Activated CD4-positive, alpha-beta T cell treated with anti-CD3 and anti-CD28 coated beads, Interleukin-2, amount 50 U/mL, for 24 hours (primary cell): Measurements from ENCODE around the gene XRCC4.

Experiments used
- DNase-seq, 2 donors: peaks; one replicate each; pipeline ENCODE4 v3.0.0-alpha.2; 2020; ENCODE audit warnings: low read depth in 1 of 2, low spot score in 1 of 2

Gene XRCC4

DNA sequence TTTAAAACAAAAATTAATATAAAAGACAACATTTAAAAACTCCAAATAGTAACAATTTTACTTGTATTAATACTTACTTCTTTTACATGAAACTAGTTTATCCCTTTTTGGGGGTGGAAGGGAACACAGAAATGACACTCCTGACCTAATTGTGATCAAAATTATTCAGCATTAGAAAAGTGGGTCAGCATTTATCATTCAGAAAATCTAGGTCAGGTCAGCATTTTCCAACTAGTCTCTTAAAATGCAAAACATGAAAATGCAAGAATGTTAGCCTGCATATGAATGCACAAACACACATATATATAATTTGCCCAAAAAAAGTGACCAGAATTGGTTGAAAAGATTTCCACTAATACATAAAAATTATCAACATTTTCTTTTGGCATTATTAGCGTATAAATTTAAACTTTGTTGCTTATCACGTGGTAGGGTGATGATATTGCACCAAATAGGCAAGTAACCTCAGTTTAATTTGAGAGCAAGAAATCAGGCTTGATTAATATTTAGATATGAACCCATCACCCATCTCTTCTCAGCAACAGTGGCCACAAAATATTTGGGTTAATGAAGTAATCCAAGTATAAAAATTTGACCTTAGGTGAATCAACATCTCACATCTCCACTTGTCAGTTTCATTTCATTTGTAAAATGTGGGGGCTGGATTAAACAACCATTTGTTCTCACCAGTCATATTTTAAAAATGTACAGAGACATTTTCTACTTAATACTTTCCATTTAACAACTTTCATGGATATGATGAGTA, 5.9 kb upstream of the XRCC4 start:
- no peak for DNase-seq

- no peak for DNase-seq
Measured at GRCh38 chr5:83072966-83073365, 4.4 kb upstream of the XRCC4 start.

DNA sequence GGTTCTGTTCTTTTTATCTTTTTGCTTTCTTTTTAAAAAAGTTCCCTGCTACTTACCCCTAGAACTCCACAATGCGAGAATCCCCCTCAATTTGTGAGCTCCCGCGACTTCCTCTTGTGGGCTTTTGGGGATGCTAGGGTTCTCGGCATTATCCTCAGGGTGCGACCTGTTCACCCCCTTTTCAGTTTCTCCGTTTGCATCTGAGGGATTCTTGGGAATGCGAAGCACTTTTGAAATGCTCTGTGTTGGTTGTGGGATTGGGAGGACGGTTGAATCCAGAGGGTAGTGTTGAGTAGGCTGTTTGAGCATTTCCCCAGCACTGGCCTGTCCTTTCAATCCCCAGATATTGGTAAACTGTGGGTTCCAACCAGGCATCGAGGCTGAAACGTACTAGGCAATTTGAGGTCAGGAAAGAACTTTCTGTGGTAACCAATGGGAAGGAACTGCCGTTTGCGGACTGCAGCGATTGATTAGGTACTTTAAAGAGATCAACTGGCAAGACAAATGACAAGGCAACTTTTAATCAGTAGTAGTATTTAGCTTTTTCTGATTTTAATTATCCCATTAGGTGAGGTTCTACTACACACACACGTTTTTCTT, 415 bp downstream of the XRCC4 start:
- peak in 1 of 2 donors; percentile 6 for DNase-seq

- DNase-seq, result no peak
Measured at GRCh38 chr5:83082750-83083149, 5.4 kb downstream of the XRCC4 start.

GRCh38 chr5:83084336-83084735, 7.0 kb downstream of the XRCC4 start:
- DNase-seq, result no peak

DNA sequence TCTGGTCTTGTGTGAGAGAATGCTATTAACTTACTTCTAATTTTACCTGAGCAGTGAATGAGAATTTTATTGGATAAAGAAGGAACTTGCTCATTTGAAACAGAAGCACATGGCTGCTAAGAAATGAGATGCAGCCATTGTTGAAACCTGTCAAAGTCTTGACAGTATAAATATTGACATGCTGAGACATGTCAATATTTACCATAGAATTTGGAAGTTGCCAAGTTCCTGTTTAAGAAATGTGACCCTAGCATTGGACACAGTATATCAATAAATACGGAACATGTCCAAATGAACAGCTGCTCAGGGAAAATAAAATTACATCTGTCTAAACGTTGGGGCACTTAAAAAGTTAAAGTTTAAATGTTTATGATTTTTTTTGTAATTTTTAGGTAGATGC, 7.8 kb downstream of the XRCC4 start:
- DNase-seq, result no peak

DNA sequence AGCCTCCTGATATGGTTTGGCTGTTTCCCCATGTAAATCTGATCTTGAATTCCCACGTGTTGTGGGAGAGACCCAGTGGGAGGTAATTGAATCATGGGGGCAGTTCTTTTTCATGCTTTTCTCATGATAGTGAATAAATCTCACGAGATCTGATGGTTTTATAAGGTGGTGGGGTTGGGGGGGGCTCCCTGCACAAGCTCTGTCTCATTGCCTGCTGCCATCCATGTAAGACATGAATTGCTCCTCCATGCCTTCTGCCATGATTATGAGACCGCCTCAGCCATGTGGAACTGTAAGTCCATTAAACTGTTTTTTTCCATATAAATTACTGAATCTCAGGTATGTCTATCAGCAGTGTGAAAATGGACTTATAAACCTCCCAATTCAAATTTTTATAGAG, 12.8 kb downstream of the XRCC4 start:
- DNase-seq, result no peak

- DNase-seq, result no peak
Measured at GRCh38 chr5:83092619-83093018, 15.3 kb downstream of the XRCC4 start.

DNA sequence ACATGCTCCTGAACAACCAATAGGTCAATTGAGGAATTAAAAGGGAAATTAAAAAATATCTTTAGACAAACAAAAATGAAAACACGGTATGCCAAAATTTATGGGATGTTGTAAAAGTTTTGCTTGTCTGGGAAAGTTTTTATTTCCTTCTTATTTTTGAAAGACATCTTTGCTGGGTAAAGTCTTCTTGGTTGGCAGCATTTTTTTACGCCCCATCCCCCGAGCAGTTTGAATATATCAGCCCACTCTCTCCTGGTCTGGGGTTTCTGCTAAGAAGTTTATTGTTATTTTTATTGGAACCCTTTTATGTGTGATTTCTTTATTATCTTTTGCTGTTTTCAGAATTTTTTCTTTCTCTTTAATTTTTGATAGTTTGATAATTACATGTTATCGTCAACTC, 16.3 kb downstream of the XRCC4 start:
- no peak for DNase-seq

DNA sequence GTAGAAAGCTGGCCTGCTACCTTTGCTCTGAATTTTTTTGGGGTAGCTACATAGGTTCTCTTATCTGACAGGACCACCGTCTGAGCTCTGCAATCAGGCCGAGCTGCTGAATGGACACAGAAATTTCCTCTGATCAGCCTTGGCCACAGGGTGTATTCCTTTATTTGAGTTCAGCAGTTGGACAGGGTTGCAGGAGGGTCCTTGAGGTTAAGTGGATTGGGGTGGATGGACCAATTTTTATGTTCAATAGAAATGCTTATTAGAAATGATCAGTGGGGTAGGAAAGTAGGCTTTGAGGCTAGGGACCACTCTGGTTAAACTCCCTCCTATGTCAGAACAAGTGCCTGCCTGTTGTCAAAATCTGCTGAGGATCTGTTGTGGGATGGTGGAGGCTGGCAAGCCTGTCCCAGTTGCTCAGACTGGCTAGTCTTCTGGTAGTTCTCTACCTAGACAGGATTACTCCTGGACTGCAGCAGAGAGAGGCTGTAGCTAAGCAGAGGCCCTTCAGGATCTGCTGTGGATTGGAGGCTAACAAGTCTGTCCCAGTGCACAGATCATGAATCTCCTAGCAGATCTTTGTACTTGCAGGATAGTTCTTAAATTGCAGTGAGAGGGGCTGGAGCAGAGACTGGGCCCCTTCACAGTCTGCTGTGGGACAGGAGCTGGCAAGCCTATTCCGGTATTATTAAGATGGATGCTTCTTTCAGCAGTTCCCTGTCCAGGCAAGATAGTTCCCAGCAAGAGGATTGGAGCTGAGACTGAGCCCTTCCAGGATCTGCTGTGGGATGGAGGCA, 18.0 kb downstream of the XRCC4 start:
- DNase-seq, result no peak

DNA sequence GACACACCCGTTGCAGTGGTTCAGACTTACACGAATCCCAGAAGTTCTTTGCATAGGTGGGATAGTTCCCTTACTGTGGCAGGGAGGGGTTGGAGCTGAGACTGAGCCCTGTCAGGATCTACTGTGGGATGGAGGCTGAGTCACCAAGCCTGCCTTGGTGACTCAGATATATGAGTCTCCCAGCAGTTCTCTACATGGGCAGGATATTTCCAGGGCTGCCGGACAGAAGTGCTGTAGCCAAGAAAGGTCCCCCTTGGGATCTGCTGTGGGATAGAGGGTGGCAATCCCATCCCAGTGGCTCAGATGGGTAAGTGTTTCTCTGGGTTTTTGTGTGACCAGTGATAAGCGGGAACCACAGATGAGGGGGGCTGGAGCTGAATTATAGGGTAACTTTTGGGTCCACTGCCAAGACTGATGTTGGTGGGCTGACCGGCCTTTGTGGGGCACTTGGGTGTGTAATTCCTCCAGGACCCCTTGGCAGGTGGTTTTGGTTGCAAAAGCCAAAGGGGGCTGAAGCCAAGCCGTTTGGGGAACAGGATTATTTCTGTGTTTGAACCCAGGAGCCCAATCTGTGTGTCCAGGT, 18.7 kb downstream of the XRCC4 start:
- no peak for DNase-seq

- no peak for DNase-seq
Measured at GRCh38 chr5:83096660-83097339, 19.5 kb downstream of the XRCC4 start.

DNA sequence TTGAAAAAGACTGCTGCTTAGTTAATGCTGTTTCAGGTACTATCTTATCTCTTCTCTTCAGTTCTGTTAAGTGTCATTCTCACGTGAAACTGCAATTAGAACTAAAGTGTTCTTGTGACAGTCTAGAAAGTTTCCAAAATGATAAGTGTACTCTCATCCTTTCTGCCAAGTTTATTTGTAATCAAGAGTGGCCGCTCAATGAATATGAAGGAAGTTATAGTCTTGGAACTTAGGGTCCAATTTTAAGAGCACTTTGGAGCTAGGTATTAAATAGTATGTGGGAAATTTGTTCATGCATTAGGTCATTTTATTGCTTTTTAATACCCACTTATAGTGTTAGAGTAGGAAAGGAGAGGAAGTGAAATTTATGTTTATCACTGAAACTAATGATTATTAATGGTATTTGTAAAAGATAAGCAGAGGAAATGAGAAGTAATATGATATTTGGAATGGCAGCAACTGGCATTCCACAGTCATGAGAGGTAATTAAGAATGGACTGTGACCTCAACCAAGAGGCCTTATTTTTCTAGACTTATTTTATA, 20.4 kb downstream of the XRCC4 start:
- no peak for DNase-seq

GRCh38 chr5:83099001-83099400, 21.7 kb downstream of the XRCC4 start:
- no peak for DNase-seq

- DNase-seq, result no peak
Measured at GRCh38 chr5:83099445-83099844, 22.1 kb downstream of the XRCC4 start.

DNA sequence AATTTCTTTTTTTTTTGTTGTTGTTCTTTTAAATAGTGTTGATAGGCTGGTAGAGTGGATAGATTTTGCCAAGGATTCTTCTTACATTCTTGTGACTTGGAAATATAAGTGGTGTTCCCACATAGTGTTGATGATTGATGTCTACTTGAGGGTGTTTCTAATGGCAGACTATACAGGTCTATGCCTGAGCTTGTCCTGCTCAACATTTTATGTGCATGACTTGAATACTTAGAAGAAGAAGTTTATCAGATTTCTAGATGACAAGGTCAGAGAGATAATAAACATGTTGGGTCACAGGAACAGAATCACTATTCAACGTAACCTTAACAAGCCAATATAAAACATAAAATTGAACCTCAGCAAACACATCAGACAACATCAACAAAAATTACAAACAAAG, 24.2 kb downstream of the XRCC4 start:
- no peak for DNase-seq

DNA sequence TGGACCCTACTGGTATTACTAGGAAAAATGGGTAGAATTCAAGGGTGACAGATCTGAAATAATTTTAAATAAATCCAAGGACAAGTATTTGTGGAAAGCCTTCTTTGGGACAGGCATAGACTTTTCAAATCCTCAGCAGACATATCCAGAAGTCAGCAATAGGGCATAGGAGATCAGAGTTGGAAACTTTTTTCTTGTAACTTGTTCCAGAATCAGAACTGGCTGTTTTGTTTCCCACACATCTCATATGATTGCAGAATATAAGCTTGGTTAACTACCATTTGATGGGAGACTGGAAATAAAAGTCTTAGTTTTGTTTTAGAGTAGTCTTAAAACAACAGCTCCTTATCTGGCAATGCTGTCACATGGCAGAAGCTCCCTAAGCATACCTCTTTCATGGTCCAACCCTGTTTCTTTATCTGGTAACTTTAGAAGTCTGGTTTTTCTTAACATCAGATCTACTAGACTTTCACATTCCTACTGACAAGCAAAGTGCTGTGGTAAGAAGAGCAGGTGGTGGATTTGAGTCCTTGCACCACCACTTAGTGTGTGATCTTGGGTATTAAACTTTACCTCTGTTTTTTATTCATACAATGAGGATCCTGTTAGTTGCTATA, 25.1 kb downstream of the XRCC4 start:
- no peak for DNase-seq

DNA sequence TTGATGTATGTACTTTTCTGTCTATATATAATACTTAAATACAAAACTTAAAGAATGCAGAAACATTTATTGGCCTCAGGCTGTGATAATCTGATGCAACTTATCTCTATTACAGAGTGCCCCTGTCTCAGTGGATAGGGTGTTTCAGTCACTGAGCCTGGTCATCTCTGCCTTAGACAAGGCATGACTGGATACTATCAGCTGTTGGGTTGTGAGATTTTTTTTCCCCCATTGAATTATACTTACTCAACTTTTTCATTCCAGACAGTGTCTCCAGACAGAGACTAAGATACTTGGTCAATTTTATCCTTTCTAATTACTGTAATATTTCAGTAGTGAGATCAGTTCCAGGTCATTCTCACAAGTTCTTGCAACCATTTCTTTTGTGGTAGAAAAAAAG, 26.7 kb downstream of the XRCC4 start:
- no peak for DNase-seq

GRCh38 chr5:83107692-83108420, 30.5 kb downstream of the XRCC4 start:
- DNase-seq, result no peak

GRCh38 chr5:83109380-83109779, 32.0 kb downstream of the XRCC4 start:
- no peak for DNase-seq
